Fibroblast of lung (primary cell): Measurements from ENCODE around the gene PPFIBP1.

Experiments used
- EZH2 ChIP-seq: IDR thresholded peaks from 2 replicates; pipeline ENCODE4 v1.5.1; 2012; ENCODE audit warnings: low read length, control low read depth, mild to moderate bottlenecking; ENCODE audit errors: missing control alignments
- TF ChIP-seq, protein P1 (sequence below), 2 donors: IDR thresholded peaks in 1 of 2; conservative IDR thresholded peaks in 1 of 2; 1 replicate in 1 of 2; 2 replicates in 1 of 2; pipeline ENCODE4 v1.5.1; 2011 to 2012; ENCODE audit warnings: low read length in 2 of 2, control low read depth in 1 of 2, inconsistent platforms in 1 of 2, low read depth in 1 of 2, mild to moderate bottlenecking in 1 of 2

DNA sequence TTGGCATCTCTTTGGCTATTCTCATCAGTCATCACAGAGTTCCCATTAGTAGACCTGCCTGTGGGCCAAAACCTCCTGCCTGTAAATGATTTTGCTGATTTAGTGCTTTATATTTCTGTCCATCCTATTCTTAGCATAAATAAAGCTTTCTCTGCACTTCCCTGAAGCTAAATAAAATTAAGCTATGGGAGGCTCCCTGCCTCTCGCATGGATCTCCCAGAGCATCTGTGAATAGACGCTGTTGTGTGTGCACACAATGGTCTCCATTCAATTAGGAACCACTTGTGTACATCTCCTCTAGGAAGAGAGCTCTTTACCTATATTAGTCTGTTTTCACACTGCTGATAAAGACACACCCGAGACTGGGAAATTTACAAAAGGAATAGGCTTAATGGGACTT lies 80.4 kb downstream of the PPFIBP1 start:
- TF ChIP-seq, protein P1, sequence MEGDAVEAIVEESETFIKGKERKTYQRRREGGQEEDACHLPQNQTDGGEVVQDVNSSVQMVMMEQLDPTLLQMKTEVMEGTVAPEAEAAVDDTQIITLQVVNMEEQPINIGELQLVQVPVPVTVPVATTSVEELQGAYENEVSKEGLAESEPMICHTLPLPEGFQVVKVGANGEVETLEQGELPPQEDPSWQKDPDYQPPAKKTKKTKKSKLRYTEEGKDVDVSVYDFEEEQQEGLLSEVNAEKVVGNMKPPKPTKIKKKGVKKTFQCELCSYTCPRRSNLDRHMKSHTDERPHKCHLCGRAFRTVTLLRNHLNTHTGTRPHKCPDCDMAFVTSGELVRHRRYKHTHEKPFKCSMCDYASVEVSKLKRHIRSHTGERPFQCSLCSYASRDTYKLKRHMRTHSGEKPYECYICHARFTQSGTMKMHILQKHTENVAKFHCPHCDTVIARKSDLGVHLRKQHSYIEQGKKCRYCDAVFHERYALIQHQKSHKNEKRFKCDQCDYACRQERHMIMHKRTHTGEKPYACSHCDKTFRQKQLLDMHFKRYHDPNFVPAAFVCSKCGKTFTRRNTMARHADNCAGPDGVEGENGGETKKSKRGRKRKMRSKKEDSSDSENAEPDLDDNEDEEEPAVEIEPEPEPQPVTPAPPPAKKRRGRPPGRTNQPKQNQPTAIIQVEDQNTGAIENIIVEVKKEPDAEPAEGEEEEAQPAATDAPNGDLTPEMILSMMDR (conservative IDR thresholded peaks at IDR 0.05 in 1 of 2, IDR thresholded peaks at IDR 0.05 in 1 of 2; ENCODE audit: low read depth in 1 of 2, low read length in 2 of 2), result no peak
- TF ChIP-seq EZH2, result no peak
